Sigmoid colon (tissue), 4 donors: ENCODE data around the gene USP9X.
"Not testable (repeated sequence)": the region's sequence is repeated elsewhere in the genome, so short reads cannot be mapped to it uniquely, and the experiment has no call there.

ENCODE experiments used
- CTCF ChIP-seq, 4 experiments: fragments of 450-650 bp in 3 of 4; fragments of 200-600 bp in 1 of 4; IDR thresholded peaks; one replicate each; pipeline ENCODE4 v1.5.1; 2016 to 2019; ENCODE audit warnings: antibody characterized with exemption in 4 of 4, mild to moderate bottlenecking in 3 of 4, moderate library complexity in 2 of 4
- EP300 ChIP-seq, 4 donors: sonication (generic); formaldehyde crosslinking; IDR thresholded peaks; one replicate each; pipeline ENCODE4 v1.6.1; 2017; ENCODE audit warnings: antibody characterized with exemption in 4 of 4
- POLR2A ChIP-seq, 2 donors: fragments of 450-650 bp; IDR thresholded peaks; one replicate each; pipeline ENCODE4 v1.6.1; 2016; ENCODE audit warnings: antibody characterized with exemption in 2 of 2, mild to moderate bottlenecking in 2 of 2, moderate library complexity in 2 of 2
- POLR2AphosphoS5 ChIP-seq, 4 donors: sonication (generic); formaldehyde crosslinking; IDR thresholded peaks; one replicate each; pipeline ENCODE4 v1.6.1; 2017; ENCODE audit warnings: antibody characterized with exemption in 4 of 4

- TF ChIP-seq CTCF, POLR2A, POLR2AphosphoS5, EP300 (IDR thresholded peaks at IDR 0.05): not testable (repeated sequence)
Measured at GRCh38 chrX:41186946-41187345, 101.7 kb downstream of the USP9X start.
